Activated CD8-positive, alpha-beta T cell treated with anti-CD3 and anti-CD28 coated beads, Interleukin-2, amount 10 ng/mL, durations not matched to agents 7 days and 5 days (primary cell): ENCODE measurements around the gene IER3IP1. TPM values are rescaled to one million over a fixed set of nuclear protein-coding genes. Genes with fewer than 3 reads are reported as not detected.

ENCODE experiments used
- ATAC-seq: fragments of 150-1000 bp; cut with Tn5 transposase; one replicate; pipeline ENCODE4 v1.10.0; 2021; ENCODE audit warnings: moderate library complexity
- CTCF ChIA-PET: fragments of 350-600 bp; sonication (Branson Sonifier 250); formaldehyde crosslinking; loops from one replicate; lab custom pipeline; 2021; ENCODE audit warnings: antibody characterized with exemption; lab: Charles Lee
- POLR2A ChIA-PET: fragments of 350-600 bp; sonication (Branson Sonifier 250); formaldehyde crosslinking; loops from one replicate; lab custom pipeline; 2021; ENCODE audit warnings: antibody characterized with exemption; lab: Charles Lee
- DNase-seq: peaks from one replicate; pipeline ENCODE4 v3.0.0-alpha.2; 2020
- H3K27ac Mint-ChIP-seq: one replicate; pipeline ENCODE4 v1.8.0; 2021; ENCODE audit warnings: mild to moderate bottlenecking, mixed read lengths
- H3K27me3 Mint-ChIP-seq: one replicate; pipeline ENCODE4 v1.8.0; 2021; ENCODE audit warnings: low read depth, mixed read lengths
- H3K36me3 Mint-ChIP-seq: one replicate; pipeline ENCODE4 v1.8.0; 2021; ENCODE audit warnings: low read depth, mixed read lengths
- H3K4me1 Mint-ChIP-seq: one replicate; pipeline ENCODE4 v1.8.0; 2021; ENCODE audit warnings: low read depth, mixed read lengths
- H3K4me3 Mint-ChIP-seq: one replicate; pipeline ENCODE4 v1.8.0; 2021; ENCODE audit warnings: mild to moderate bottlenecking, mixed read lengths
- H3K9me3 Mint-ChIP-seq: one replicate; pipeline ENCODE4 v1.8.0; 2022; ENCODE audit warnings: mixed read lengths; ENCODE audit not compliant: insufficient read depth
- total RNA-seq, 2 experiments: library from RNA; stranded (reverse); gene quantifications; one replicate each; pipeline ENCODE4 v1.2.3, GENCODE V29; 2021

IER3IP1 gene
- total RNA-seq, 2 experiments from 2014 or later = 11.7 to 12.4 TPM

DNA sequence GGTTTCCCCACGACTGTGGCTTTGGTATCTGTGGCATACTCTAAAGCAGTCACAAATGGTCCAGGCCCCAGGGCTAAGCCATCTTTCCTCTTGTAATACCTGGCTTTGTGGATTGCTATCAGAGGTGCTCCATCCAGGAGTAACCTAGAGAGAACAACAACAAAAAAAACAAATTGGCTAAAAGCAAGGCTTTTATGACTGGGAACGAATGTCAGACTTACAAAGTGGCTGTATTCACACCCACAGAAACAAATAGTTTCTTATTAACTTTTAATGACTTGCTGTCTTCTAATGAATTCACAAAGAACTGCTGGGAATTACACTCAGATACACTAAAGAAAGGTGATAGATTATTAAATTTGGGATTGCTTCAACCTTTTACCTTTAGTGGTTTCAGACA lies 61.0 kb downstream of the IER3IP1 start:
- CTCF ChIA-PET = interaction anchor here (1.4 kb wide), 1 partner anchor 90 kb away, joined by 3 read pairs; no protein-coding TSS in a partner anchor
- Mint-ChIP-seq H3K27me3 (no peaks in the 10 kb centered on the region), H3K4me3 (no peak overlapping the region), H3K36me3 (peaks cover 17% of the 10 kb centered on the region), H3K27ac (no peak overlapping the region), H3K9me3 (no peaks in the 10 kb centered on the region), H3K4me1 (no peaks in the 10 kb centered on the region)
- POLR2A ChIA-PET = no interaction called here
- DNase-seq (no peak), ATAC-seq (no peak)

DNA sequence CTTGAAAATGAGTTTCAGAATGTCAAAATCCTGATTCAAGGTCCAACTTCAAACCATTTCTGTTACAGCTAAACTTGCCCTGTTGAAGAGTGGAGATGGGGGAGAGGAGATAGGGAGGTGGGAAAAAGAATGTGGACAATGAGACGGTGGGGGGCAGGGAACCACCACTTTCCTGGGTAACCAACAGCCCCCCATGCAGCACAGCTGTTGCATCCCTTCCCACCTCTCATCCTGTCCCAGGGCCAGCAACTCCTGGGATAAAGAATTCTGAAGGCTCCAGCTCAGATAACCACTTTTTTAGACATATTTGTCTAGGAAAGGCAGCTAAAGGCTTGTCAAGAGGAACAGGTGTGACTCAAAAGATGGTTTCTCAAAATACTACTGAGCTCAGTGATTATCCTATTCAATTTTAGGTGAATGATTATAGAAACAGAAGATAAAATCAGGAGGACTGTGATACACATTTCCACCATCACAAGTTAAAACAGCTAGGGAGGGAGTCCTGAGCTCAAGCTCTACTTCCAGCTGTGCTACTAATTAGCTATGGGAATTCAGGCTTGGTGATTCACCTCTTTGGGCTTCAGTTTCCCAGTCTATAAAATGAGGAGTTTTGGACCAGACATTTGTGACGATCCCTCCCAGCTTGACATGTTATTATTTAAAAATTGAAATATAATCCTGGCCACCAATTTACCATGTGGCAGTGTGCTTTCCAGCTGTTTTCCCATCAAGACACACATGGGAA lies 62.2 kb downstream of the IER3IP1 start:
- no peak overlapping the region for H3K27ac Mint-ChIP-seq
- peaks cover 12% of the 10 kb centered on the region for H3K36me3 Mint-ChIP-seq
- no peak for ATAC-seq

GRCh38 chr18:47110492-47111274 lies 65.5 kb downstream of the IER3IP1 start:
- no peaks in the 10 kb centered on the region for H3K4me1 Mint-ChIP-seq
- ATAC-seq (no peak), DNase-seq (no peak)
- H3K9me3 Mint-ChIP-seq = no peaks in the 10 kb centered on the region
- ChIA-PET POLR2A (no interaction called here), CTCF (interaction anchor here (1.0 to 3.0 kb wide), 3 partner anchors 11 to 644 kb away, joined by 3 to 8 read pairs (median 3); no protein-coding TSS in a partner anchor)
- no peaks in the 10 kb centered on the region for H3K27me3 Mint-ChIP-seq
- no peak overlapping the region for H3K27ac Mint-ChIP-seq
- peaks cover 17% of the 10 kb centered on the region for H3K36me3 Mint-ChIP-seq
- H3K4me3 Mint-ChIP-seq = no peak overlapping the region

More for the DNA sequence above, 62.2 kb downstream of the IER3IP1 start:
- no peak overlapping the region for H3K4me3 Mint-ChIP-seq
- no peaks in the 10 kb centered on the region for H3K9me3 Mint-ChIP-seq
- no peaks in the 10 kb centered on the region for H3K4me1 Mint-ChIP-seq
- H3K27me3 Mint-ChIP-seq = no peaks in the 10 kb centered on the region
- ChIA-PET POLR2A (no interaction called here), CTCF (interaction anchor here (0.8 to 1.5 kb wide), 3 partner anchors 10 to 91 kb away, joined by 4 read pairs; no protein-coding TSS in a partner anchor)
- DNase-seq = no peak

- no peak overlapping the region for H3K4me3 Mint-ChIP-seq
- POLR2A ChIA-PET = no interaction called here
- no peaks in the 10 kb centered on the region for H3K9me3 Mint-ChIP-seq
- no peaks in the 10 kb centered on the region for H3K4me1 Mint-ChIP-seq
- DNase-seq (no peak), ATAC-seq (no peak)
- H3K36me3 Mint-ChIP-seq = peaks cover 17% of the 10 kb centered on the region
- CTCF ChIA-PET = interaction anchor here (1.2 kb wide), 1 partner anchor 10 kb away, joined by 3 read pairs; no protein-coding TSS in a partner anchor
- no peak overlapping the region for H3K27ac Mint-ChIP-seq
- H3K27me3 Mint-ChIP-seq = no peaks in the 10 kb centered on the region
Measured at GRCh38 chr18:47109720-47110119, 66.4 kb downstream of the IER3IP1 start.

- H3K4me1 Mint-ChIP-seq = no peaks in the 10 kb centered on the region
- no peak overlapping the region for H3K27ac Mint-ChIP-seq
- ChIA-PET POLR2A (no interaction called here), CTCF (no interaction called here)
- no peak overlapping the region for H3K4me3 Mint-ChIP-seq
- no peaks in the 10 kb centered on the region for H3K9me3 Mint-ChIP-seq
- peaks cover 17% of the 10 kb centered on the region for H3K36me3 Mint-ChIP-seq
- DNase-seq (no peak), ATAC-seq (no peak)
- H3K27me3 Mint-ChIP-seq = no peaks in the 10 kb centered on the region
Measured at GRCh38 chr18:47108998-47109405, 67.2 kb downstream of the IER3IP1 start.

GRCh38 chr18:47108373-47108772 lies 67.8 kb downstream of the IER3IP1 start:
- no peak overlapping the region for H3K4me3 Mint-ChIP-seq
- no peaks in the 10 kb centered on the region for H3K9me3 Mint-ChIP-seq
- no peak for DNase-seq
- no peaks in the 10 kb centered on the region for H3K27me3 Mint-ChIP-seq
- CTCF ChIA-PET = no interaction called here
- no peak for ATAC-seq
- no peaks in the 10 kb centered on the region for H3K4me1 Mint-ChIP-seq
- POLR2A ChIA-PET = no interaction called here
- H3K36me3 Mint-ChIP-seq = peaks cover 17% of the 10 kb centered on the region
- no peak overlapping the region for H3K27ac Mint-ChIP-seq

Other genes starting within 250 kb of the IER3IP1 start
- gene ELOA2, start 140.7 kb downstream of the IER3IP1 start, total RNA-seq = not detected
- 10 to 100 TPM; 31.9 to 38.3 TPM for gene HDHD2, start 25.9 kb downstream of the IER3IP1 start, total RNA-seq
- not detected for gene SKOR2, start 75.3 kb upstream of the IER3IP1 start, total RNA-seq